NOMO-1 treated with DMSO at 0.1 percent for 48 hours (cell line): Measurements from ENCODE around the gene SCEL.

Experiments
- DNase-seq: peaks from one replicate; lab custom pipeline; 2025; ENCODE audit not compliant: unreplicated experiment; lab: John Stamatoyannopoulos, UW

The SCEL gene

GRCh38 chr13:77554069-77554468, 18.6 kb downstream of the SCEL start:
- no peak for DNase-seq

- no peak for DNase-seq
Measured at GRCh38 chr13:77555246-77555645, 19.7 kb downstream of the SCEL start.

GRCh38 chr13:77558016-77558415, 22.5 kb downstream of the SCEL start:
- DNase-seq: no peak

- no peak for DNase-seq
Measured at GRCh38 chr13:77563111-77563510, 27.6 kb downstream of the SCEL start.

GRCh38 chr13:77565635-77566034, 30.1 kb downstream of the SCEL start:
- peak; percentile 47 for DNase-seq

GRCh38 chr13:77571956-77572355, 36.5 kb downstream of the SCEL start:
- no peak for DNase-seq

GRCh38 chr13:77574096-77574495, 38.6 kb downstream of the SCEL start:
- no peak for DNase-seq

GRCh38 chr13:77579959-77580358, 44.5 kb downstream of the SCEL start:
- no peak for DNase-seq

GRCh38 chr13:77580748-77581147, 45.2 kb downstream of the SCEL start:
- DNase-seq: no peak

GRCh38 chr13:77583581-77583980, 48.1 kb downstream of the SCEL start:
- DNase-seq: no peak

- no peak for DNase-seq
Measured at GRCh38 chr13:77584106-77584505, 48.6 kb downstream of the SCEL start.

- no peak for DNase-seq
Measured at GRCh38 chr13:77595166-77595810, 59.8 kb downstream of the SCEL start.

- DNase-seq: no peak
Measured at GRCh38 chr13:77596777-77597176, 61.3 kb downstream of the SCEL start.

- DNase-seq: no peak
Measured at GRCh38 chr13:77599351-77599750, 63.8 kb downstream of the SCEL start.

GRCh38 chr13:77600701-77601100, 65.2 kb downstream of the SCEL start:
- no peak for DNase-seq

GRCh38 chr13:77611068-77611467, 75.6 kb downstream of the SCEL start:
- no peak for DNase-seq

GRCh38 chr13:77616027-77616426, 80.5 kb downstream of the SCEL start:
- DNase-seq: no peak

- no peak for DNase-seq
Measured at GRCh38 chr13:77619655-77620054, 84.1 kb downstream of the SCEL start.

GRCh38 chr13:77620138-77620537, 84.6 kb downstream of the SCEL start:
- no peak for DNase-seq

- DNase-seq: no peak
Measured at GRCh38 chr13:77623806-77624205, 88.3 kb downstream of the SCEL start.

GRCh38 chr13:77628170-77628569, 92.7 kb downstream of the SCEL start:
- no peak for DNase-seq

GRCh38 chr13:77637588-77637987, 102.1 kb downstream of the SCEL start:
- no peak for DNase-seq

- DNase-seq: no peak
Measured at GRCh38 chr13:77650409-77650808, 114.9 kb downstream of the SCEL start.
